ENCODE results near the gene SEMA5A.

Gene SEMA5A

DNA sequence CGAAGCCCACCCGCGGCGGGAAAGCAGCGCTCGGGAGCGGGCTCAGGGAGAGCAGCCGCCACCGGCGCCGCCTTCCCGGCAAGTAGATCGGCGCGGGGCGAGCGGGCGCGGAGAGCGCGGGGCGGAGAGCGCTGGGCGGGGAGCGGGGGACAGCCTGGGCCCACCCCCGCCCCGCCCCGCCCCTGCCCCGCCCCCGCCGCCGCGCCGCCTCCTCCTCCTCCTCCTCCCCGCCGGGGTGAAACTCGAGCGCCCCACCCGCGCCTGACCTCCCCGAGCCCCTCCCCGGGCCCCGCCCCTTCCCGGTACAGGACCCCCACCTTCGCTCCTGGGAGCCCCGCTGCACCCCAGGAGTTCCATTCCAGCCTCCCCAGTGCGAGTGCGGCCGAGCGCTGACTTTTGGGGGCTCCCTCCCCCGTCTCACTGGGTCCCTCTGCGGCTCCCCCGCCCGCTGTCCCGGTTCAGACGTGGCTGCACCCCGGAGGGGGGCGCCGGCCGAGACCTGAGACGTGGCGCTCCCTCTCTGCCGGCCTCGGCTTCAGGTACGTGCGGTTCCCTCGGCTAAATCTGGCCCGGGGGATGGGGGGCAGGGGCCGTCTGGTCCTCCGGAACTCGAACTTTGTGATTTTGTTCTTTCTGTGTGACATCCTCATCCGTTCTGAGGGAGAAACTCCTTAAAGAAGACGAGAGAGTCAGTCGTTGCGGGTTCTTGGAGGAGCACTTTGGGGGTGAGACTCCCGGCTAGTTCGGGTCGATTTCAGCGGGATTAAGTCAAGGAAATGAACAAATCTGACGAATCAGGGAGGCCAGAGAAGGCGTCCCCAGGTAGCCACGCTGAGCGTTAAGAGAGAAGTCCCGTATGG lies at the start of gene SEMA5A:
Gene SEMA5A (minus strand): TSS at position 84 of the 860 bp plus-strand sequence. CDS start 166,129 bp downstream, outside the sequence.
- H3K4me1 Mint-ChIP-seq = peaks cover 10 to 19% of the 10 kb centered on the region in 2 donors
- ATAC-seq (replicated peaks) (no peak), DNase-seq (no peak)
- H3K9me3 Mint-ChIP-seq = peaks cover 0 to 2% of the 10 kb centered on the region in 2 donors
- no peaks in the 10 kb centered on the region for H3K36me3 Mint-ChIP-seq
- H3K27me3 Mint-ChIP-seq = peaks cover 31 to 53% of the 10 kb centered on the region in 2 donors
- peak within 1 kb of the TSS; percentile 31 for H3K27ac Mint-ChIP-seq
- H3K4me3 Mint-ChIP-seq = peak within 1 kb of the TSS; percentile 43 to 65

GRCh38 chr5:9594913-9595312 lies 49.0 kb upstream of the SEMA5A start:
- ATAC-seq (replicated peaks) (no peak), DNase-seq (no peak)
- no peaks in the 10 kb centered on the region for H3K4me1 Mint-ChIP-seq
- H3K27me3 Mint-ChIP-seq = no peaks in the 10 kb centered on the region
- H3K4me3 Mint-ChIP-seq = no peak overlapping the region
- H3K27ac Mint-ChIP-seq = no peak overlapping the region
- H3K9me3 Mint-ChIP-seq = peaks cover 0 to 4% of the 10 kb centered on the region in 2 donors
- H3K36me3 Mint-ChIP-seq = no peaks in the 10 kb centered on the region

DNA sequence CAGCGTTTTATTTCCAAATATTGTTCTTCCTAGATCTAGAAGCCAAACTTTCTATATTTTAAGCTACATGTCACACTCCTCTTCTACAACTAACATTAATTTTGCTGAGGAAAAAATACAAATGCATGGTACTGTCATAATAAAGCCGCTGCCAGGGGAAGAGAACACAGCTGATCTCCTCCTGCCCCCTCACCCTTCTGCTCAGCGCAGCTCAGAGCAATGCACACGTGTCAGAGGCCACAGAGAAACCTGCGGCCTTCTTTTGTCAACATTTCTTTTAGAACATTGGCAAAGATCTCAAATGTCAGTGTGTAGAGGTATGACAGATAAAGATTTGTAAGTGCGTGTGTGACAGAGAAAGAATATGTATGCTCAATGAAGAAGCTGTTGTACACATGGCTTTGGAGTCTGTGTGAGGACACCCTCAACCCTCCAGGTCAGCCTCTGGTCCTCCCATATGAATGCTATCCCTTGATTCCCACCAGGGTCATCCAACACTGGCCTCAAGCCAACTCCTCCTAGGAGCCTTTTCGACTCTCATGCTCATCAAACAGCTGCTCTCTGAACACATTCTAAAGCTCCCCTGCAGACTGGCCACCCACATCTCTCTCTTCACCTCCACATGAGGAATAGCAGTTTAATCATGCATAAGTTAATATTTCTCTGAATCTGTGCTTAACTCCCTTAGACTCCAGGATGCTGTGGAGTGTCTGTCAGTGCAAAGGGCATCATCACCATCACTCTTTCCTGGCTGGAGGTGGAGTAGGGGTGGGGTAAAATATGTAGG lies 43.4 kb upstream of the SEMA5A start:
- Mint-ChIP-seq H3K9me3 (peaks cover 0 to 7% of the 10 kb centered on the region in 2 donors), H3K4me1 (no peaks in the 10 kb centered on the region), H3K36me3 (no peaks in the 10 kb centered on the region), H3K4me3 (no peak overlapping the region), H3K27me3 (no peaks in the 10 kb centered on the region), H3K27ac (no peak overlapping the region)
- no peak for ATAC-seq (replicated peaks)
- DNase-seq = no peak

DNA sequence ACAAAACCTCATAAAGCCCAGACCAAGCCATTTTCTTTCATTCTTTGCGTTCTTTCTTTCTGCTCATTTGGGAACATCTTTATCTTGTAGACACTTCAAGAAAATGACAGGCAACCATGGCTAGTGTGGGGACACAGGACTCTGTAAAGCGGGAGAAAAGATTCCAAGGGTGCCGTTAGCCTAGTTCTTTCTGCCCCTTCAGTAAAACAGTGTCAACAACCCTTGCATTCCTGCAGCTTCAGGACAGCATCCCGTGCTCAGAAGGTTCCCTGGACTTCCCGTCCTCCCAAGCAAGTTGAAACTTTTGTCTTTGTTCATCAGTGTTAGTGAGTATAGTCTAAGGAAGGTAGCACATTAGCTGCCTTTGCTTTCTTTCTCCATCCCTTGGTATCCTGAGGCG lies 42.4 kb upstream of the SEMA5A start:
- H3K4me3 Mint-ChIP-seq = no peak overlapping the region
- DNase-seq = no peak
- H3K4me1 Mint-ChIP-seq = no peaks in the 10 kb centered on the region
- peaks cover 0 to 7% of the 10 kb centered on the region in 2 donors for H3K9me3 Mint-ChIP-seq
- ATAC-seq (replicated peaks) = no peak
- no peak overlapping the region for H3K27ac Mint-ChIP-seq
- H3K36me3 Mint-ChIP-seq = no peaks in the 10 kb centered on the region
- H3K27me3 Mint-ChIP-seq = no peaks in the 10 kb centered on the region

DNA sequence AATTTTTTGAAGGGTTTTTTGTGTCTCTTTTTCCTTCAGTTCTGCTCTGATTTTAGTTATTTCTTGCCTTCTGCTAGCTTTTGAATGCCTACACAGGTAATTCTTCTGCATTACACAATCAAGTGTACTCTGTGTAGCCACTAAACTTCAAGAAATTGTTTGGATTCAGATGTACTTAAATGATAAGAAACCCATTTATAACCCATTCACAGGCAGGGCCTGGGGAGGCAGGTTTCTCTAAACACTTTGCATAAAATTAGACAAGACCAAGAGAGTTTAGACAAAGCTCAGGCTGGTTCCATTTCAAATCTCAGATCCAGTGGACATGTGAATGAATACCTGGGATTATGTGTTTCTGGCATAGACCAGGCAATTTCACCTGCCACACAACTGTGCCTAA lies 41.3 kb upstream of the SEMA5A start:
- Mint-ChIP-seq H3K9me3 (peaks cover 0 to 7% of the 10 kb centered on the region in 2 donors), H3K4me1 (no peaks in the 10 kb centered on the region), H3K27me3 (no peaks in the 10 kb centered on the region), H3K36me3 (no peaks in the 10 kb centered on the region), H3K27ac (no peak overlapping the region), H3K4me3 (no peak overlapping the region)
- no peak for DNase-seq
- no peak for ATAC-seq (replicated peaks)

- Mint-ChIP-seq H3K4me1 (no peaks in the 10 kb centered on the region), H3K9me3 (peaks cover 0 to 1% of the 10 kb centered on the region in 2 donors), H3K27me3 (no peaks in the 10 kb centered on the region), H3K36me3 (no peaks in the 10 kb centered on the region), H3K4me3 (no peak overlapping the region), H3K27ac (no peak overlapping the region)
- ATAC-seq (replicated peaks) (no peak), DNase-seq (no peak)
Measured at GRCh38 chr5:9582406-9582805, 36.5 kb upstream of the SEMA5A start.

DNA sequence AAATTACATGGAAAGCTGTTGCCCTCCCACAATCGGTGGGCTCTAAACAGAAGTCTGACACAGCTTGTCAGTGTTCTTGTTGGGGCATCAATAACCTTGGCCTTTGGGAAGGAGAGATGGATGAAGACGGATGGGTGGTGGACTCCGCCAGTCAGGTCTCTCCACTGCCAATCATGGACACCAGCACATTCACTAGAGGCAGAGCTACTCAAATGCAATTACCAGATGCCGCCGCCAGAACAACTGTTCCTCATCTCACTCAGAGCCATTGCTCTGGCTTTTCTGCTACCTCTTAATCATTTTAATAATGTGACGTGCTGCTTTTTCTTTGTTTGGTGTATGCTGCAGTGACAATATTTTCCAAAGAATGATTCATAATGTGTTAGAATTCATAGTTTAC lies 27.9 kb upstream of the SEMA5A start:
- Mint-ChIP-seq H3K36me3 (no peaks in the 10 kb centered on the region), H3K9me3 (peaks cover 0 to 2% of the 10 kb centered on the region in 2 donors), H3K27ac (no peak overlapping the region), H3K4me1 (no peaks in the 10 kb centered on the region), H3K27me3 (no peaks in the 10 kb centered on the region), H3K4me3 (no peak overlapping the region)
- ATAC-seq (replicated peaks) (no peak), DNase-seq (no peak)

DNA sequence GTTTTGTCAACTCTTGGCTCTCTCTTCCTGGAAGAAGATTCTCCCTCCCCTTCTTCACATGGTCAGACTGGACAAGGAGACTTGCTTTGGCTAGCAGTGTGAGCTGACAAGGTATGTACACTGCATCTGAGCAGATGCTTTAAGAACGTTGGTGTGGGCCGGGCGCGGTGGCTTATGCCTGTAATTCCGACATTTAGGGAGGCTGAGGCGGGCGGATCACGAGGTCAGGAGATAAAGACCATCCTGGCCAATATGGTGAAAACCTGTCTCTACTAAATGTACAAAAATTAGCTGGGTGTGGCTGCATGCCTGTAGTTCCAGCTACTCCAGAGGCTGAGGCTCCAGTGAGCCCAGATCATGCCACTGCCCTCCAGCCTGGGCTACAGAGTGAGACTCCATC lies 26.4 kb upstream of the SEMA5A start:
- H3K4me3 Mint-ChIP-seq = no peak overlapping the region
- no peaks in the 10 kb centered on the region for H3K27me3 Mint-ChIP-seq
- H3K27ac Mint-ChIP-seq = no peak overlapping the region
- H3K4me1 Mint-ChIP-seq = no peaks in the 10 kb centered on the region
- peaks cover 0 to 2% of the 10 kb centered on the region in 2 donors for H3K9me3 Mint-ChIP-seq
- no peaks in the 10 kb centered on the region for H3K36me3 Mint-ChIP-seq
- ATAC-seq (replicated peaks) = no peak
- no peak for DNase-seq

DNA sequence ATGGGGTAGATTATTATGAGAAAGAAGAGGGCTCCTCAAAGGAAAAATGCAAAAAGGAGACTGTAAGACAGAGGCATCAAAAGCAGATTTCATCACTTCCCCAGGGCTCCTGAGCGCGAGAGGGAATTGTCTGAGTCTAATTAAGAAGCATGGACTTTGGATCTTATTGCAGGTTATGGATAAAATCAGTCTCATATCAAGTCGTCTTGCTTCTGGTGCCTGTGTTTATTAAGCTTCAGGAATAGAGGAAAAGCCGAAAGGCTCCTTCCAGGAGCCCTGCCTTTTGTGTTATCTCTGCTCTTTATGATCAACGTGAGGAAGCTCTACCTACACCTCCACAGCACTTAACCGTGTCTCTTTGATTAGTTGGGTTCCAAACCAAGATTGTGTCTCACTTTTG lies 25.0 kb upstream of the SEMA5A start:
- no peak overlapping the region for H3K27ac Mint-ChIP-seq
- no peaks in the 10 kb centered on the region for H3K27me3 Mint-ChIP-seq
- ATAC-seq (replicated peaks) (no peak), DNase-seq (no peak)
- H3K36me3 Mint-ChIP-seq = no peaks in the 10 kb centered on the region
- H3K4me1 Mint-ChIP-seq = no peaks in the 10 kb centered on the region
- H3K9me3 Mint-ChIP-seq = peaks cover 0 to 4% of the 10 kb centered on the region in 2 donors
- no peak overlapping the region for H3K4me3 Mint-ChIP-seq

DNA sequence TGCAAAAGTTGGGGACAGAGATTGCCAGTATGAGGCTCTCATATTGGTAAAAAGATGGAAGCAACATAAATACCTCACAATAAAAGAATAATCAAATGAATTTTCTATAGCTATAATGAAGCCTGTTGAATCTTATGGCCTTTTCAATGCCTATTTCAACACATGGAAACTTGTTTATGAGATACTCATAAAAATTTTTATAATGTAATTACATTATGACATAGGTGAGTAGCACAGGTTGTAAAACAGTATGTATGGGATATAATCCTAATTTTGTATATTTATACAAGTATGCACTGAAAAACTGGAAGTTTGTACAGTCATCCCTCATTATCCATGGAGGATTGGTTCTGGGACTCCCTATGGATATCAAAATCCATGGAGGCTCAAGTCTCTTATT lies 21.2 kb upstream of the SEMA5A start:
- no peak overlapping the region for H3K27ac Mint-ChIP-seq
- no peaks in the 10 kb centered on the region for H3K4me1 Mint-ChIP-seq
- ATAC-seq (replicated peaks) (no peak), DNase-seq (no peak)
- peaks cover 1 to 4% of the 10 kb centered on the region in 2 donors for H3K9me3 Mint-ChIP-seq
- H3K27me3 Mint-ChIP-seq = no peaks in the 10 kb centered on the region
- no peaks in the 10 kb centered on the region for H3K36me3 Mint-ChIP-seq
- no peak overlapping the region for H3K4me3 Mint-ChIP-seq

DNA sequence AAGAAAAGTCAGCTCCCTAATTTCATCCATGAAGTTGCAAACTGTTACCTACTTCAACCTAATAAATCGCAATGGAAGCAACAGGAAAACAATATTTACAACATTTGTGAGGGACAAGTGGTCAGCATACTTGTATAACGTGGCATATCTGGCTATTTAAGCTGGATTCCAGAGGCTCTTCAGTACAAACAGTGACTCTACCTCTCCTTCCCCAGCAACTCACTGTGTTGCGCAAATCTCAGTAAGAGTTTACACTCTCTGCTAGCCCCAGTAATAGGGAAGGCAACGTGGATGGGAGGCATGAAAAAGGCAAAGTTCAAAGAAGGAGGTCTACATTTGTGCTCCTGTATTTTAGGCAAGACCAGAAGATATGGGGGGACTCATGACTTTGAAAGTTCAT lies 18.9 kb upstream of the SEMA5A start:
- Mint-ChIP-seq H3K4me1 (no peaks in the 10 kb centered on the region), H3K27me3 (no peaks in the 10 kb centered on the region), H3K27ac (no peak overlapping the region), H3K36me3 (no peaks in the 10 kb centered on the region), H3K4me3 (no peak overlapping the region), H3K9me3 (peaks cover 3 to 12% of the 10 kb centered on the region in 2 donors)
- DNase-seq (no peak), ATAC-seq (replicated peaks) (no peak)

- H3K9me3 Mint-ChIP-seq = peaks cover 3 to 12% of the 10 kb centered on the region in 2 donors
- no peak overlapping the region for H3K27ac Mint-ChIP-seq
- H3K4me1 Mint-ChIP-seq = no peaks in the 10 kb centered on the region
- DNase-seq (no peak), ATAC-seq (replicated peaks) (no peak)
- no peak overlapping the region for H3K4me3 Mint-ChIP-seq
- no peaks in the 10 kb centered on the region for H3K27me3 Mint-ChIP-seq
- H3K36me3 Mint-ChIP-seq = no peaks in the 10 kb centered on the region
Measured at GRCh38 chr5:9562141-9562540, 16.3 kb upstream of the SEMA5A start.

DNA sequence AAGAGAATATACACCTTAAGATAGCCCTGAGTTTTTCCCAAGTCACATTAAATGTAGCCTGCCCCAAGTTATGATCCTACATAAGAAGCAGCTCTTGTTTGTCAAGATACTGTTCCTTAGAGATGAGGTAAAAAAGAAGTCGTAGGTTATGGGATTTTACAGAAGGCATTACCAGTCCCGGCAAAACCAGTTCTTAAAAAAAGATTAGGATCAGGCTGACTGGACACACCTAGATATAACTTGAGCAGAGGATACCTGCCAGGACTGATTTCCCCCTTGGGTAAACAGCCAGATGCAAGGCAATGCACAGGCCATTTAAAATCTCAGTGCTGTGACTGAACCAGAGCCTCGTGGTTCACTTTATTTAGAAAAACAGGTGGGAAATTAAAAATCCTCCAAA lies 14.1 kb upstream of the SEMA5A start:
- peaks cover 3 to 12% of the 10 kb centered on the region in 2 donors for H3K9me3 Mint-ChIP-seq
- ATAC-seq (replicated peaks) (no peak), DNase-seq (no peak)
- H3K36me3 Mint-ChIP-seq = no peaks in the 10 kb centered on the region
- no peaks in the 10 kb centered on the region for H3K27me3 Mint-ChIP-seq
- no peak overlapping the region for H3K27ac Mint-ChIP-seq
- no peak overlapping the region for H3K4me3 Mint-ChIP-seq
- H3K4me1 Mint-ChIP-seq = no peaks in the 10 kb centered on the region

GRCh38 chr5:9558319-9558965 lies 12.6 kb upstream of the SEMA5A start:
- no peak for ATAC-seq (replicated peaks)
- Mint-ChIP-seq H3K27ac (no peak overlapping the region), H3K27me3 (no peaks in the 10 kb centered on the region), H3K4me1 (no peaks in the 10 kb centered on the region), H3K4me3 (no peak overlapping the region), H3K9me3 (peaks cover 3 to 16% of the 10 kb centered on the region in 2 donors), H3K36me3 (no peaks in the 10 kb centered on the region)
- no peak for DNase-seq

Data from stimulated activated naive B cell treated with anti-CD40 and anti-IgM and Interleukin-4, amounts not matched to agents 10 μg/mL and 1 μg/mL and 100 μg/mL, for 72 hours (primary cell).